Heart left ventricle (tissue), 16 donors: ENCODE results near the gene MRTO4. TPM values are rescaled to one million over a fixed set of nuclear protein-coding genes. Genes with fewer than 3 reads are reported as not detected.
"Not testable (repeated sequence)": the region's sequence is repeated elsewhere in the genome, so short reads cannot be mapped to it uniquely, and the experiment has no call there.

Experiments used
- ATAC-seq, 4 donors: fragments of 200-7000 bp; cut with Tn5 transposase; one replicate each; pipeline ENCODE4 v1.9.1; 2020 to 2022; ENCODE audit warnings: moderate library complexity in 4 of 4, mild to moderate bottlenecking in 3 of 4, moderate number of reproducible peaks in 1 of 4
- DNase-seq, 5 donors: peaks; one replicate each; pipeline ENCODE4 v3.0.0-alpha.2; 2020
- H3K27ac ChIP-seq, 12 donors: fragments of 200-600 bp; sonication (generic) in 4 of 12; one replicate each; pipeline versions ENCODE4 v1.5.0 to v1.8.0; 2016 to 2022; ENCODE audit warnings: mild to moderate bottlenecking in 2 of 12
- H3K27me3 ChIP-seq, 9 donors: fragments of 200-600 bp; sonication (generic) in 2 of 9; one replicate each; pipeline versions ENCODE4 v1.5.1 to v1.8.0; 2016 to 2022; ENCODE audit warnings: mild to moderate bottlenecking in 3 of 9
- H3K36me3 ChIP-seq, 9 donors: fragments of 200-600 bp; sonication (generic) in 2 of 9; one replicate each; pipeline versions ENCODE4 v1.5.0 to v1.8.0; 2018 to 2022; ENCODE audit warnings: mild to moderate bottlenecking in 2 of 9
- H3K4me1 ChIP-seq, 12 donors: fragments of 200-600 bp; sonication (generic) in 4 of 12; one replicate each; pipeline versions ENCODE4 v1.5.0 to v1.8.0; 2016 to 2022; ENCODE audit warnings: mild to moderate bottlenecking in 3 of 12
- H3K4me3 ChIP-seq, 12 donors: fragments of 200-600 bp; sonication (generic) in 4 of 12; one replicate each; pipeline versions ENCODE4 v1.5.0 to v1.8.0; 2017 to 2022; ENCODE audit warnings: mild to moderate bottlenecking in 9 of 12, moderate library complexity in 4 of 12
- H3K9me3 ChIP-seq, 12 donors: fragments of 200-600 bp; sonication (generic) in 4 of 12; one replicate each; pipeline versions ENCODE4 v1.5.0 to v1.8.0; 2016 to 2022; ENCODE audit warnings: mild to moderate bottlenecking in 1 of 12
- POLR2A ChIP-seq, 2 donors: fragments of 450-650 bp; IDR thresholded peaks; one replicate each; pipeline ENCODE4 v1.6.1; 2017; ENCODE audit warnings: antibody characterized with exemption in 2 of 2, mild to moderate bottlenecking in 2 of 2, moderate library complexity in 2 of 2
- WGBS, 4 donors: extraction: QIAGEN DNeasy Blood & Tissue Kit in 2 of 4; methylation state at CpG; one replicate each; pipeline versions ENCODE4 v1.1.5 to v1.1.7; 2013 to 2018; 5-methylcytosine and 5-hydroxymethylcytosine counted together
- intact Hi-C, 10 donors: fragments of 100-400 bp; cut with DNase I; formaldehyde crosslinking; loops; one replicate each; pipeline versions ENCODE4 v1.11.1 to v1.14.2; 2022
- polyA plus RNA-seq, 2 donors: library from polyadenylated mRNA; stranded (reverse); fragments of 200-250 nt; gene quantifications; one replicate each; pipeline ENCODE4 v1.2.3, GENCODE V29; 2013
- total RNA-seq, 9 donors: library from RNA; depleted of rRNA in 2 of 9; stranded (reverse); fragments of >200 nt in 2 of 9; fragmentation: NEBNext Ultra II Directional in 3 of 9; extraction: Animal tissue kit (Norgen Biotek cat#: 25700) in 3 of 9; gene quantifications; one replicate each; pipeline versions ENCODE4 v1.1.0 to v1.2.4, GENCODE V29; 2016 to 2023
- TF ChIP-seq, protein P1 (sequence below), 12 donors: fragments of 200-600 bp; sonication (generic) in 4 of 12; IDR thresholded peaks; one replicate each; pipeline versions ENCODE4 v1.5.0 to v1.8.0; 2018 to 2022; ENCODE audit warnings: antibody characterized with exemption in 12 of 12, mild to moderate bottlenecking in 5 of 12
- donor health status: ischemic (EF 13 %, LVEDD 7.1; RV severe dilation, severe dysfunction).
- donor health status: healthy with polysubstance abuse.
- donor health status: DM: no; HTN: yes; CAD: no.
- donor health status: DM: no; HTN: no; CAD: no.
- donor health status: ischemic (EF 25% LVEDD 6.9; RV normal size, moderate dysfunction).
- donor health status: ischemic (EF 25% LVEDD 5.7; RV mildly dilated, moderate dysfunction).
- donor health status: healthy.
- donor health status: DM: yes; HTN: yes; CAD: no.
- donor health status: ischemic (EF 35%, LVEDD 5.7; RV mildly dilated, moderate dysfunction).
- donor health status: nonischemic (EF 11% LVEDD 7.7; RV severe dilation, severe dysfunction).
- donor health status: DM: yes; HTN: yes; CAD: no.
- donor health status: PGD.
- donor health status: ischemic (EF 29% LVEDD 5.4; RV normal size, mild dysfunction).
- donor health status: nonischemic (EF 23%, LVEDD 6.1; RV moderate dilation, normal function).

MRTO4 gene
- total and polyA plus RNA-seq, 11 donors: 8.3 to 56.3 (median 14.9) TPM

DNA sequence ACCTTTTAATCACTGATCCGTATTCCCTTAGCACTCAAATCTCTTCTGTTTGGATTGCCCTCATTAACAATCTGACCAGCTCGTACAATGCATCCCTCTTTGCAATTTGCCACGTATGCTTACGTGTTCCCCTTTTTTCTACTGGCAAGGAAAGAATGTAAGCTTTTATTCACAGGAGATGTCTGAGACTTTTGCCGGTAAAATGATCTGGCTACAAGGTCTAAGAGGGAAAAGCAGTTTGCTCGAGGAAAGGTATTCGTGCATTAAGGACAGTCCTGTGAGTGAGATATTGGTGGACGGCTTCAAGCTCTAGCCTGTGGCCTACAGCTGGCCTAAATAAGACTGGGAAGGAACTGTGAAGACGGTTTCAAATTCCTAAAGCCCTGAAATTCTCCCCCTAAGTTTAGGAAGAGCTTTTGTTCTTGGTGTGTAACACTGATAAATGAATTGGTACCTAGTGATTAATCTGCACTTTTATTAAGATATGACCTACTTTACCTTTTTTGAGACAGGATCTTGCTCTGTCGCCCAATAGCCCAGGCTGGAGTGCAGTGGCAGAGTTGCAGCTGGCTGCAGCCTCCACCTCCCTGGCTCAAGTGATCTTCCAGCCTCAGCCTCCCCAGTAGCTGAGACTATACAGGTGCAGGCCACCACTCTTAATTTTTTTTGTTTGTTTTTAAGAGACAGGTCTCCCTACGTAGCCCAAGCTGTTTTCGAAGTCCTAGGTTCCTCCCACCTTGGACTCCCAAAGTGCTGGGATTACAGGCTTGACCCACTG lies 40.6 kb upstream of the MRTO4 start:
- Histone ChIP-seq H3K4me1 (peaks cover 10 to 63% (median 48%) of the 10 kb centered on the region in 12 donors), H3K4me3 (peak overlapping the region; percentile 69 to 95 (median 86)), H3K27ac (peak overlapping the region; percentile 81 to 98 (median 94)), H3K36me3 (peaks cover 0 to 25% (median 16%) of the 10 kb centered on the region in 9 donors), H3K9me3 (no peaks in the 10 kb centered on the region), H3K27me3 (no peaks in the 10 kb centered on the region)
- intact Hi-C loops: loop anchor here in 2 of 10 donors (1.0 to 10.0 kb wide), 2 partner anchors 40 to 444 kb away; partner anchors contain the start of genes EMC1 (in 1 of the 2) and MRTO4 (in 1 of the 2)
- TF ChIP-seq POLR2A (IDR thresholded peaks at IDR 0.05): no peak
- TF ChIP-seq, protein P1, sequence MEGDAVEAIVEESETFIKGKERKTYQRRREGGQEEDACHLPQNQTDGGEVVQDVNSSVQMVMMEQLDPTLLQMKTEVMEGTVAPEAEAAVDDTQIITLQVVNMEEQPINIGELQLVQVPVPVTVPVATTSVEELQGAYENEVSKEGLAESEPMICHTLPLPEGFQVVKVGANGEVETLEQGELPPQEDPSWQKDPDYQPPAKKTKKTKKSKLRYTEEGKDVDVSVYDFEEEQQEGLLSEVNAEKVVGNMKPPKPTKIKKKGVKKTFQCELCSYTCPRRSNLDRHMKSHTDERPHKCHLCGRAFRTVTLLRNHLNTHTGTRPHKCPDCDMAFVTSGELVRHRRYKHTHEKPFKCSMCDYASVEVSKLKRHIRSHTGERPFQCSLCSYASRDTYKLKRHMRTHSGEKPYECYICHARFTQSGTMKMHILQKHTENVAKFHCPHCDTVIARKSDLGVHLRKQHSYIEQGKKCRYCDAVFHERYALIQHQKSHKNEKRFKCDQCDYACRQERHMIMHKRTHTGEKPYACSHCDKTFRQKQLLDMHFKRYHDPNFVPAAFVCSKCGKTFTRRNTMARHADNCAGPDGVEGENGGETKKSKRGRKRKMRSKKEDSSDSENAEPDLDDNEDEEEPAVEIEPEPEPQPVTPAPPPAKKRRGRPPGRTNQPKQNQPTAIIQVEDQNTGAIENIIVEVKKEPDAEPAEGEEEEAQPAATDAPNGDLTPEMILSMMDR (IDR thresholded peaks at IDR 0.05): no peak
- DNase-seq (no peak), ATAC-seq (no peak)
- WGBS, 4 donors: 22 to 23% (median 22%) methylated on average over 12 of the region's 12 CpGs

GRCh38 chr1:19212167-19212566 lies 39.4 kb upstream of the MRTO4 start:
- Histone ChIP-seq H3K36me3 (peaks cover 0 to 37% (median 27%) of the 10 kb centered on the region in 9 donors), H3K4me1 (peaks cover 10 to 51% (median 37%) of the 10 kb centered on the region in 12 donors), H3K27me3 (no peaks in the 10 kb centered on the region), H3K4me3 (no peak overlapping the region), H3K9me3 (no peaks in the 10 kb centered on the region), H3K27ac (no peak overlapping the region)
- ATAC-seq: no peak
- no peak for DNase-seq
- intact Hi-C loops: loop anchor here in 1 of 10 donors (10.0 kb wide), 1 partner anchor 443 kb away; no protein-coding TSS in a partner anchor
- TF ChIP-seq POLR2A (IDR thresholded peaks at IDR 0.05): no peak
- TF ChIP-seq, protein P1 (IDR thresholded peaks at IDR 0.05): no peak

- intact Hi-C loops: loop anchor here in 1 of 10 donors (10.0 kb wide), 1 partner anchor 441 kb away; no protein-coding TSS in a partner anchor
- Histone ChIP-seq H3K27ac (no peak overlapping the region), H3K27me3 (no peaks in the 10 kb centered on the region), H3K9me3 (no peaks in the 10 kb centered on the region), H3K36me3 (peaks cover 0 to 51% (median 41%) of the 10 kb centered on the region in 9 donors), H3K4me3 (no peak overlapping the region), H3K4me1 (peaks cover 0 to 37% (median 23%) of the 10 kb centered on the region in 12 donors)
- WGBS, 4 donors: 96 to 98% (median 97%) methylated on average over 1 of the region's 1 CpG
- no peak for TF ChIP-seq POLR2A (IDR thresholded peaks at IDR 0.05)
- TF ChIP-seq, protein P1 (IDR thresholded peaks at IDR 0.05): no peak
- DNase-seq (no peak), ATAC-seq (no peak)
These were observed 38.0 kb upstream of the MRTO4 start for GRCh38 chr1:19213580-19213979.

DNA sequence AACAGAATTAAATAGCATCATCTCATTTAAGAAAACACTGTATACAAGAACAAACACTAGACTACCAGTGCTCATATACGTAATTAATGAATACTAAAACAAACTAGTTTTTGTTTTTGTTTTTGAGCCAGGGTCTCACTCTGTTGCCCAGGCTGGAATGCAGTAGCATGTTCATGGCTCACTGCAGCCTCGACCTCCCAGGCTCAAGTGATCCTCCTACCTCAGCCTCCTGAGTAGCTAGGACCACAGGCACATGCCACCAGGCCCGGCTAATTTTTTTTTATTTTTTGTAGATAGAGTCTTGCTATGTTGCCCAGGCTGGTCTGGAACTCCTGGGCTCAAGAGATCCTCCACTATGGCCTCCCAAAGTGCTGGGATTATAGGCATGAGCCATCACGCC lies 35.0 kb upstream of the MRTO4 start:
- not testable (repeated sequence) for H3K27me3 ChIP-seq, ATAC-seq, H3K9me3 ChIP-seq, H3K27ac ChIP-seq, DNase-seq, H3K4me3 ChIP-seq
- H3K4me1 ChIP-seq: peaks cover 0 to 22% (median 9%) of the 10 kb centered on the region in 12 donors
- H3K36me3 ChIP-seq: peaks cover 0 to 80% (median 71%) of the 10 kb centered on the region in 9 donors
- WGBS, 4 donors: 96 to 98% (median 96%) methylated on average over 4 of the region's 4 CpGs
- intact Hi-C loops: loop anchor here in 1 of 10 donors (10.0 kb wide), 1 partner anchor 438 kb away; no protein-coding TSS in a partner anchor
